Measurements from ENCODE around the gene MYOM1.

MYOM1 gene

DNA sequence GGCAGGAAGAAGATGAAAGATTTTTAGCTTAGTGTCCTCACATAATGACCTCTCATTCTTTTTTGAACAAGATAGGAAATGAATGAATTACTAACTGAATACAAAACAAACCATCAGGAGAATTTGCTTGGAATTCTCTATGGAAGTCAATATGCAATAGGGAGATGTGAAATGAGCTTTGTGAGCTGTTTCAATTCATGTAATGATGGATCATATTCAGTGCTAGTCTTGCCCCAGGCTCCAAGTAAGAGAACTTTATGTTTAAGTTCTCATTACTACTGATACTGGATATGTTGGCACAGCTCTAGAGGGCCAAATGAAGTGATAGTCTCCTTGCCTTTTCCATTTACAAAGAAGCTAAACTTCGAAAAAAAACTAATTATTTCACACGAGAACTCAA, 29.2 kb downstream of the MYOM1 start:
- H3K4me3 ChIP-seq (IDR thresholded peaks at IDR 0.05; ENCODE audit: insufficient read depth, low read depth, low read length), result no peak overlapping the region
- TF ChIP-seq, protein P1, sequence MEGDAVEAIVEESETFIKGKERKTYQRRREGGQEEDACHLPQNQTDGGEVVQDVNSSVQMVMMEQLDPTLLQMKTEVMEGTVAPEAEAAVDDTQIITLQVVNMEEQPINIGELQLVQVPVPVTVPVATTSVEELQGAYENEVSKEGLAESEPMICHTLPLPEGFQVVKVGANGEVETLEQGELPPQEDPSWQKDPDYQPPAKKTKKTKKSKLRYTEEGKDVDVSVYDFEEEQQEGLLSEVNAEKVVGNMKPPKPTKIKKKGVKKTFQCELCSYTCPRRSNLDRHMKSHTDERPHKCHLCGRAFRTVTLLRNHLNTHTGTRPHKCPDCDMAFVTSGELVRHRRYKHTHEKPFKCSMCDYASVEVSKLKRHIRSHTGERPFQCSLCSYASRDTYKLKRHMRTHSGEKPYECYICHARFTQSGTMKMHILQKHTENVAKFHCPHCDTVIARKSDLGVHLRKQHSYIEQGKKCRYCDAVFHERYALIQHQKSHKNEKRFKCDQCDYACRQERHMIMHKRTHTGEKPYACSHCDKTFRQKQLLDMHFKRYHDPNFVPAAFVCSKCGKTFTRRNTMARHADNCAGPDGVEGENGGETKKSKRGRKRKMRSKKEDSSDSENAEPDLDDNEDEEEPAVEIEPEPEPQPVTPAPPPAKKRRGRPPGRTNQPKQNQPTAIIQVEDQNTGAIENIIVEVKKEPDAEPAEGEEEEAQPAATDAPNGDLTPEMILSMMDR (conservative IDR thresholded peaks at IDR 0.05; ENCODE audit: low read depth, low read length), result no peak
- H3K4me2 ChIP-seq, result no peak overlapping the region
- no peaks in the 10 kb centered on the region for H4K20me1 ChIP-seq (ENCODE audit: insufficient read depth)
- H3K36me3 ChIP-seq (ENCODE audit: insufficient read depth), result no peaks in the 10 kb centered on the region
- no peaks in the 10 kb centered on the region for H3K27me3 ChIP-seq (ENCODE audit: insufficient read depth, low read depth)
- H2AFZ ChIP-seq (ENCODE audit: low read depth), result no peak overlapping the region
- no peak overlapping the region for H3K9ac ChIP-seq
- H3K79me2 ChIP-seq (ENCODE audit: insufficient read depth, low read depth), result no peaks in the 10 kb centered on the region
- no peaks in the 10 kb centered on the region for H3K4me1 ChIP-seq (ENCODE audit: low read depth, poor library complexity, severe bottlenecking)
- H3K27ac ChIP-seq, result no peak overlapping the region

DNA sequence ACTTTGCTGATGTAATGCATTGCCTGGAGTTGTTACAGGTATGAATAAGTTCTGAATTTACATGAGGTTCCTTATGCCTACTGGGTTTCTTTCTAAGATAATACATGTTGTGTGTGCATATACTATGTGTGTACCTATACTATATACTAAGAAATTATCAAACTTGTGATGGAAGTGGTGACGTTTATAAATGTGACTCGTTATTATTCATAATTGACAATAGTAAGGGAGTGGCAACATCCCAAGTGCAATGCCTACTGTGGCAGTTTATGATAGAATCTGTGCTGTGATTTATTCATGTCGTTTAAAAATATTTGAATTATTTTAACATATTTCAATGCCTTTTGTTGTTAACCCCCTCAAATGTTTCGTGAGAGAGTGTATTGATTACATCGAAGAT, 29.9 kb downstream of the MYOM1 start:
- Histone ChIP-seq H2AFZ (ENCODE audit: low read depth) (no peak overlapping the region), H3K27ac (no peak overlapping the region), H3K79me2 (ENCODE audit: insufficient read depth, low read depth) (no peaks in the 10 kb centered on the region), H3K9ac (no peak overlapping the region), H3K4me3 (IDR thresholded peaks at IDR 0.05; ENCODE audit: insufficient read depth, low read depth, low read length) (no peak overlapping the region), H3K4me2 (no peak overlapping the region), H3K36me3 (ENCODE audit: insufficient read depth) (no peaks in the 10 kb centered on the region), H3K27me3 (ENCODE audit: insufficient read depth, low read depth) (no peaks in the 10 kb centered on the region), H3K4me1 (ENCODE audit: low read depth, poor library complexity, severe bottlenecking) (no peaks in the 10 kb centered on the region), H4K20me1 (ENCODE audit: insufficient read depth) (no peaks in the 10 kb centered on the region)
- TF ChIP-seq, protein P1 (conservative IDR thresholded peaks at IDR 0.05; ENCODE audit: low read depth, low read length), result no peak

DNA sequence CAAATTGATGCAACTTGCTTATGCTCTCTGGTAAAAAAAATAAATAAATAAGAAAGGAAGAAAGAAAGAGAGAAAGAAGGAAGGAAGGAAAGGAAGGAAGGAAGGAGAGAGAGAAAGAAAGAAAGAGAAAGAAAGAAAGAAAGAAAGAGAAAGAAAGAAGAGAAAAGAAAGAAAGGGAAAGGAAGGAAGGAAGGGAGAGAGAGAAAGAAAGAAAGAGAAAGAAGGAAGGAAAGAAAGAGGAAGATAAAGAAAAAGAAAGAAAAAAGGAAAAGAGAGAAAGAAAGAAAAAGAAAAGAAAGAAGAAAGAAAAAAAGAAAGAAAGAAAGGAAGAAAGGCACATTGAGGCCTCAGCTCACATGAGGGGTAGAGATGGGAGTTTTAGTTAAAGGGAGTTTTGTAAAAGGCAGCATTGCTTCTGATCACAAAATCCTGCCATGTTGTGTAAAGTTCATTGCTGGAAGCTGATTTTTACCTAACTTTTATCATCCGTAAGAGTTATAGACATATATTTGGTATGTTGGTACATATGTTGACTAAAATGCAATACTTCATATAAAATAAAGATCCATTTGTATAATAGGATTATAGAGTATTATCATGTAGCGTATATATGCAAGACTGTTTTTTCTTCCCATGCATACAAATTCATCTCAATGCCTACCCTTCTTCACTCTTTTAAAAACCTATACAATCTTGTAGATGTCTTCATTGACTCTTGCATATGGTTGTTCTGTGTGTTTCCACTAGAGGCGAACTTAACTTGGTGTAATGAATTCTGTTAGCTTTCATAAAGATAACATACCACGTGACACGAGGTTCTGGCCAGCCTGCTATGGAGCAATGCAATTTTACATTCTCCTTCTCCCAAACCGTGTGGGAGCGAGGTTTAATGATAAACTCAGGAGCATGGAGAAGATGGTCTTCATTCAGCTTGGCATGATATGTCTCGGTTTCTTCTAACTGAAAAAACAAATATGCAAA, 32.8 kb downstream of the MYOM1 start:
- no peaks in the 10 kb centered on the region for H3K27me3 ChIP-seq (ENCODE audit: insufficient read depth, low read depth)
- TF ChIP-seq, protein P1 (conservative IDR thresholded peaks at IDR 0.05; ENCODE audit: low read depth, low read length), result no peak
- H3K36me3 ChIP-seq (ENCODE audit: insufficient read depth), result no peaks in the 10 kb centered on the region
- H4K20me1 ChIP-seq (ENCODE audit: insufficient read depth), result no peaks in the 10 kb centered on the region
- no peak overlapping the region for H3K4me2 ChIP-seq
- H2AFZ ChIP-seq (ENCODE audit: low read depth), result no peak overlapping the region
- no peak overlapping the region for H3K9ac ChIP-seq
- no peak overlapping the region for H3K4me3 ChIP-seq (IDR thresholded peaks at IDR 0.05; ENCODE audit: insufficient read depth, low read depth, low read length)
- H3K79me2 ChIP-seq (ENCODE audit: insufficient read depth, low read depth), result no peaks in the 10 kb centered on the region
- H3K4me1 ChIP-seq (ENCODE audit: low read depth, poor library complexity, severe bottlenecking), result no peaks in the 10 kb centered on the region
- H3K27ac ChIP-seq, result no peak overlapping the region

DNA sequence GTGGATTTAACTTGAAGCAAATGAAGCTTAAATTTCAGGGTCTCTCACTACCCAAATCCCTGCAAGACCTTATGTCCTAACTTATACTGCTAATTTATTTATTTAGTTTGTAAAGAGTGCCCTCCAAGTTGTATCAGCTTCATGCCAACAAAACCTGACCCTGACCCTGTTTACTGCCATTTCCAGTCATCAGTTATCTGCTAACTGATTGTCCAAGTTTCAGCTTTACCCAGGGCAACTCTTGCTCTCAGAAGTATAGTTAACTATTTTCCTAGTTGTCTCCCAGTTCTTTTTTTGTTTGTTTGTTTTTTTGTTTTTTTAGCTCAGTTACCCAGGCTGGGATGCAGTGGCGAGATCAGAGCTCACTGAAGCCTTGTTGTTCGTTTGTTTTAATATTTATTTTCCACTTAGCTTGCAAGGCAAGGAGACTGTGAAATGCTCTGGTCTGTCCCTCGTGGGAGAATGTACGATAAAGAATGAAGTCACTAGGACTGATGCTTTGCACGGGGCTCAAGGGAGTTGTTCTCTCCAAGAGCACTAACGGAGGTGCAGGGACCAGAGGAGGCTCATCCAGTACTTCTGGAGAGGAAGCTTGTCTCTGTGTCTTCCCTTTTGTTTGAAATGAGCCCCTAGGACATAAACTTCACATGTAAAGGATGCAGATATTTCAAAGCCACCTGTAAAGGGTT, 35.3 kb downstream of the MYOM1 start:
- no peak overlapping the region for H3K27ac ChIP-seq
- no peaks in the 10 kb centered on the region for H3K27me3 ChIP-seq (ENCODE audit: insufficient read depth, low read depth)
- no peaks in the 10 kb centered on the region for H3K79me2 ChIP-seq (ENCODE audit: insufficient read depth, low read depth)
- no peaks in the 10 kb centered on the region for H4K20me1 ChIP-seq (ENCODE audit: insufficient read depth)
- H3K4me1 ChIP-seq (ENCODE audit: low read depth, poor library complexity, severe bottlenecking), result no peaks in the 10 kb centered on the region
- no peak overlapping the region for H3K4me2 ChIP-seq
- no peaks in the 10 kb centered on the region for H3K36me3 ChIP-seq (ENCODE audit: insufficient read depth)
- TF ChIP-seq, protein P1 (conservative IDR thresholded peaks at IDR 0.05; ENCODE audit: low read depth, low read length), result no peak
- no peak overlapping the region for H3K4me3 ChIP-seq (IDR thresholded peaks at IDR 0.05; ENCODE audit: insufficient read depth, low read depth, low read length)
- no peak overlapping the region for H2AFZ ChIP-seq (ENCODE audit: low read depth)
- no peak overlapping the region for H3K9ac ChIP-seq

Measured in KMS-11 (cell line).